Measurements from ENCODE around the gene TXN2.
"Not testable (repeated sequence)": the region's sequence is repeated elsewhere in the genome, so short reads cannot be mapped to it uniquely, and the experiment has no call there.

TXN2 gene

DNA sequence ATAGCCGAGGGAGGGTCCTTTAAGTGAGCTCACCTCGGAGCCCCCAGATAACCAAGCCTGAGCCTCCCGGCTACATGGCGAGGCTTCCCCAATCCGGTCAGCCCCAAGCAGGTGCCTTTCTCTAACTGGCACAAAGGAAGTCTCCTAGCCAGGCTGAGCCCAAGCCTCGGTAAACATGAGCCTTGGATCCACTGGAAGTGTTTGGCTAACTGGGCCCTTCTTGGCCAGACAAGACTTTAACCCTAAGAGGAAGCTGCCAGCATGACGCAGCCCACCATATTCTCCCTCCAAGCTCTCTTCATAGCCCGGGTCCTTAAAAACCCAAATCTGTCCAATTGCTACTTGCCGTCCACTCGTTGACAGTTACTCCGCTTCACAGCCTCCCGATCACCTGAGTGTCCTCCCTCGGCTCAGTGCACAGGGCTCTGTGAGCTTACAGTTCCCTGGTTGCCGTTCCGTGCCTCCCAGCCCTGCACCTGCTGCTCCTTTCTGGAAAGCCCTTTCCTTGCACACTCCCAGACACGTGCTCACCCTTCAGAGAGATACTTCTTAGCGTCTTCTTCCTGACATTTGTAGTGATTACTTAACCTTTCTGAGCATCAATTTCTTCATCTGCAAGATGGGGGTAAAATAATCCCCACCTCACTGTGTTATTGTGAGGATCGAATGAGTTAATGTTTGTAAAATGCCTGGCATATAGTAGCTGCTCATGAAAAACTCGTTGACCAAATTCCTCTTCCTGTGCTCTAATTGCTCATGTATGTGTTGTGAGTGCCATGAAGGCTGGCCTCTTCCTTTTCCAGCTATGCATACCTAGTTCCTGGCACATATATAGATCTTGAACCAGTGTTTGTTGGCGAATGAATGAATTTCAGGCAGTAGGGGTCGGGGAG, 25.6 kb downstream of the TXN2 start:
- no peak for DNase-seq (ENCODE audit: low read depth)

DNA sequence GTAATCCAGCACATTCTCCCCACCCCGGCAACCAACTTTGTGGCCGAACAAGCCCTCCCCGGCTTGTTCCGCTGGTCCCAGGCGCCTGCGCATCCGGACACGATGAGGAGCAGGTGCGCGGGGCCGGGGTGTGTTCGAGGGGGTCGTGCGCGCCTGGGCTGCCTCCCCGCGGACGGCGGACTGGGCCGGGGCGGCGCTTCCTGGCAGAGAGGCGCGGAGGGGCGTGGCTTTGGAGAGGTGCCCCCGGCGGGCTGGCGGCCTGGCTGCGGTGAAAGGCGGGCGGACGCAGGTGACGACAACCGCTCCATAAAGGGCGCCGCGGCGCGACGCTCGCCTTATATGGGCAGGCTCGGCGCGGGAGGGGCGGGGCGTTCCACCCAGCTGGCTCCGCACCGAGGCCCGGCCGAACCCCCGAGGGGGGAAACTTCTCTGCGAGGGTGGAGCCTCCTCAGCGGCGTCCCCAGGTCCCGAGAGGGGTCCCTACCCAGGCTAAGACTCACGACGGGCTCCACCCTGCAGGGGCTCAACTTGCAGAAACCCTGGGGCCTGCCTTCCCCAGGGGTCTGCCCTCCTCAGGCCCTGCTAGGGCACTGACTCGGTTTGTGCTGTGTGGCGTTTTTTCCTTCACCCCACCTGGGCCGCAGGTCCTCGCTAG, 26.4 kb downstream of the TXN2 start:
- DNase-seq (ENCODE audit: low read depth), result peak; percentile 55

GRCh38 chr22:36453855-36454378, 27.5 kb downstream of the TXN2 start:
- no peak for DNase-seq (ENCODE audit: low read depth)

DNA sequence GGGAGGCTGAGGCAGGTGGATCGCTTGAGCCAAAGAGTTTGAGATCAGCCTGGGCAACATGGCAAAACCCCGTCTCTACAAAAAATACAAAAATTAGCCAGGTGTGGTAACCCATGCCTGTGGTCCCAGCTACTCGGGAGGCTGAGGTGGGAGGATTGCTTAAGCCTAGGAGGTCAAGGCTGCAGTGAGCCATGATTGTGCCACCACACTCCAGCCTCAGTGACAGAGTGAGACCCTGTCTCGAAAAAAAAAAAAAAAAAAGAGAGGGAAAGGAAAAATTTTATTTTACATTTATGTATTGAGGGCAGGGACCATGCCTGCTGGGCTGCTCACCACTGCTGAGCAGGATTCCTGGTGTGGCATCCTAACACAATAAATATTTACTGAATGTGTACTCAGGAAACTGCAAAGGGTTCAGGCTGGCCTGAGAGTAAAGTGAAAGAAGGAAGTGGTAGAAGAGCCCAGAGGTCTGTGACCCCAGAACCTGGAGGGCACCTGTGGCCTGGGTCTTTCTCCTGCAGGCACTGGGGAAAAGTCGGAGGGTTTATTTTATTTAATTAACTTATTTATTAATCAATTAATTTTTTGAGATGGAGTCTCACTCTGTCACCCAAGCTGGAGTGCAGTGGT, 28.3 kb downstream of the TXN2 start:
- not testable (repeated sequence) for DNase-seq (ENCODE audit: low read depth)

GRCh38 chr22:36452250-36452977, 29.0 kb downstream of the TXN2 start:
- no peak for DNase-seq (ENCODE audit: low read depth)

- not testable (repeated sequence) for DNase-seq (ENCODE audit: low read depth)
Measured at GRCh38 chr22:36450923-36451322, 30.5 kb downstream of the TXN2 start.

DNA sequence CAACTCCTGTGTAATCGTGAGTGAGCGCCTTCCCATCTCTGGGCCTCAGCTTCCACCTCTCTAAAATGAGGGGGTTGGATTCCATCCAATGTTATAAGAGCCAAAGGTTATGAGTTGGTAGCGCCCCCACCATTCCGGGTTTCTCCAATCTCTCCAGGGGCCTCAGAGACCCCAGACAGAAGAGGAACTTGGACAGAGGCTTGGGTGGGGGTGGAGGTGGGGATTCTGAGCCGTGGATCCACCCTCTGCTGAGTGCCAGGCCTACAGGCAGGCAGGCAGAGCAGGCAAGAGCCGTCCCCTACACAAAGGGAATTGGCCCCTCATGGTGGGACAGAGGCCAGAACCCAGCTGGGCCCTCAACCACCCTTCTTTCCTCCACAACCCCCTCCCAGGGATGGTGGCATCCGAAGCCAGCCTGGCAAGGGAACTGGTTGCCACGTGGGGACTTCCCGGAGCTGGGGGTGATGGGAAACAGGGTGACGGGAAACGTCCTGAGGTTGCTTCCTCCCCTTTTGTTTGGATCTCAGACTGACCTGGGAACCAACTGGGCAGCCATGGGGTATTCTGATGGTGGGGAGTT, 31.8 kb downstream of the TXN2 start:
- no peak for DNase-seq (ENCODE audit: low read depth)

DNA sequence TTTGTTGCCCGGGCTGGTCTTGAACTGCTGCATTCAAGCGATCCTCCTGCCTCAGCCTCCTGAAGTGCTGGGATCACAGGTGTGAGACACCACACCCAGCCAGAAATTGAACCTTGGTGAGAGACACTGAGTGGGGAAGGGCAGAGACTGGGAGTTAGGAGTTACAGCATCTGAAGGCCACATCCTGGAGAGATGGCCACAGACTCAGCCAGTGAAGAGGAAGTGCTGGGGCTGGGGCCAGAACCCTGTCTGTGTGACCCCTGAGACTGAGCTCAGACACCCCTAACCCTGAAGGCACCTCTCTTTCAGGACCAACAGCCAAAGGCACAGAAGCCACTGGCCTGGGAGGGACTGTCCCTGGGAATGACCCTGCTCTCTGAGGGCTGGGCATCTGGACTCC, 33.8 kb downstream of the TXN2 start:
- no peak for DNase-seq (ENCODE audit: low read depth)

DNA sequence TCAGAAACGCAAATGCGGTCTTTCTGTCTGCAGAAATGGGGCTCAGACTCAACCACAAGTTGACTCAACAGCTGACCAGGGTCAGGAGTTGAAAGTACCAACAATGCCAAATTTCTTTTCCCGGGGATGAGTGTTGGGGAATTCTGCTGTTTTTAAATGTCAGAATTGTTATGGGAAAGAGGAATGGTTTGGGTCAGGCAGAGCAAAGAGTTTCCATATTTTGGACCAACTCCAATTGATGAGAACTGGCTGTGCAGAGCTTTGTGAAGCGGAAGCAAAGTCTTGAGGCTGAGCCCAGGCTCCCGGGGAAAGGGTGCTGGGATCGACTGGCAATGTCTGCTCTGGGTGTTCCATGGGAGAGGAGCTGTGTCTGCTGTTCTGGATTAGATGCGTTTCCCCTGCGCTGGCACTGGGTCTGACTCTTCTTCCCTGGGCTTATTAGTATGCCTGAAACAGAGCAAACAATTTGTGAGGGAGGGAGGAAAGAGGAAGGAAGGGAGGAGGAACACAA, 36.2 kb downstream of the TXN2 start:
- peak; percentile 87 for DNase-seq (ENCODE audit: low read depth)

DNA sequence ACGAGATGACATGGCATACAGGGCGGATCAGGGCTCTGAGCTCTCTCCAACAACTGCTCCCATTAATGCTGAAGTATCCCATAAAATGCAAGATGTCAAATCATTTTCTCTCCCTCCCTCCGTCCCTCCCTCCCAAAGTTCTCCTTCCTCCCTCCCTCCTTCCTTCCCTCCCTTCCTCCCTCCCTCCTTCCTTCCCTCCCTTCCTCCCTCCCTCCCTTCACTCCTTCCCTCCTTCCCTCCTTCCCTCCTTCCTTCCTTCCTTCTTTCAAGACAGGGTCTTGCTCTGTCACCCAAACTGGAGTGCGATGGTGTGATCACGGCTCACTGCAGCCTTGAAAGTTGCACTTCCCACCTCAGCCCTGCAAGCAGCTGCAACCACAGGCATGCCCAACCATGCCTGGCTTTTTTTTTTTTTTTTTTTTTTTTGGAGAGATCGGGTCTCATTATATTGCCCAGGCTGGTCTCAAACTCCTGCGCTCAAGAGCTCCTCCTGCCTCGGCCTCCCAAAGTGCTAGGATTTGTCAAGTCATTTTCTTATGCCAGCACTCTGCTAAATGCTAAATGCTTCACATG, 38.2 kb downstream of the TXN2 start:
- no peak for DNase-seq (ENCODE audit: low read depth)

- DNase-seq (ENCODE audit: low read depth), result no peak
Measured at GRCh38 chr22:36442506-36443197, 38.8 kb downstream of the TXN2 start.

DNA sequence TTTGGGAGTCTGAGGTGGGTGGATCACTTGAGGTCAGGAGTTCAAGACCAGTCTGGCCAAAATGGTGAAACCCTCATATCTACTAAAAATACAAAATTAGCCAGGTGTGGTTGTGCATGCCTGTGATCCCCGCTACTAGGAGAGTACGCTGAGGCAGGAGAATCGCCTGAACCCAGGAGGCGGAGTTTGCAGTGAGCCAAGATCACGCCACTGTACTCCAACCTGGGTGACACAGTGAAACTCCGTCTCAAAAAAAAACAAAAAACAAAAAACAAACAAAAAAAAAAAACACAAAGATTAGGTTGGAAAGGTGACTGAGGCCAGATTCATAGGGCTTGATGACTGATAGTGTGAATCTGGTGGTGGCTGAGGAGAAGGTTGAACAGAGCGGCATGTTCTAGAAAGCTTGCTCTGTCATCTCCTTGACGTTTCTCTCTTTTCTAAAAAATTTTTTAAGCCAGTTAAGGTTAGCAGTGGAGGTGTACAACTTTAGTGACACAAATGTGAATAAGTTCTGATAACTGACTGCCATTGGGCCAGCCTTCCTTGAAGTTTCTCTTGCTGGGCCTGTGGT, 40.9 kb downstream of the TXN2 start:
- no peak for DNase-seq (ENCODE audit: low read depth)

GRCh38 chr22:36439481-36440271, 41.8 kb downstream of the TXN2 start:
- peak; percentile 83 for DNase-seq (ENCODE audit: low read depth)

DNA sequence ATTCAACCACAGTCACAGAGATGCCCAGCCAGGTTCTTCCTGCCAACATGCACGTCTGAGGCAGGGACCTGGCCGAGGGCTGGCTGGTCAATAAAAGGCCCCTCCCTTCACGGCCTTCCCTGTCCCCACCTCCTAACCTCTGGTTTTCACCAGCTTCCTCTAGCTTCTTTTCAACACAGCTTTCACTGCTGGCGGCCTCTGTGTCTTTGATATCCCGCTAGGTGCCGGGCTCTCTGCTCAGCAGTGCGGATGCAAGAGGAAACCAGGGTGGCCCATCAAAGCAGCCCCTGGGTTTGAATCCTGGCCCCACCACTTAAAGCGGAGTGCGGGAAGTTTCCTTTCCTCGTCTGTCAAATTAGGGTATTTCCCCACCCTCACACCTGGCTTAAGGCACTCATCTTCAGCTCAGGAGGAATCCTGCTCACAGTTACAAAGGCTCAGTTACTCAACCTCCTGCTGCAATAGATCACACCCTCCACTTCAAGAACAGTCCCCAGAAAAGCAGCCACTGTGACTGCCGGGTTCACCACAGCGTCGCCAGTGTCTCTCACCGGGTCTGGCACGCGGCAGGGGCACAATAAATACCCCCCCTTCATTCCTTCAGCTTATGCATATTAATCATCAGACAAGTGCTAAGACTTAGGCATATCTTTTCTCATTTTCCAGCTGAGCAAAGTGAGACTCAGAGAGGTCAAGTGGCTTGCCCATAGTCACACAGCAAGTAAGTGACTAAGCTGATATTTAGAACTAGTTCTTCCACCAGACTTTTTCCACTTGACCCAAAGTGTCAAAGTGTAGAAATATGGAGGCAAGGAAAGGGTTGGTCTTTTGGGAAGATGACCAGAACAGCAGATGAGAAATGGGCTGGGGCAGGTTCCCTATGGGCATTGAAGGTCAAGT, 45.7 kb downstream of the TXN2 start:
- DNase-seq (ENCODE audit: low read depth), result no peak

DNA sequence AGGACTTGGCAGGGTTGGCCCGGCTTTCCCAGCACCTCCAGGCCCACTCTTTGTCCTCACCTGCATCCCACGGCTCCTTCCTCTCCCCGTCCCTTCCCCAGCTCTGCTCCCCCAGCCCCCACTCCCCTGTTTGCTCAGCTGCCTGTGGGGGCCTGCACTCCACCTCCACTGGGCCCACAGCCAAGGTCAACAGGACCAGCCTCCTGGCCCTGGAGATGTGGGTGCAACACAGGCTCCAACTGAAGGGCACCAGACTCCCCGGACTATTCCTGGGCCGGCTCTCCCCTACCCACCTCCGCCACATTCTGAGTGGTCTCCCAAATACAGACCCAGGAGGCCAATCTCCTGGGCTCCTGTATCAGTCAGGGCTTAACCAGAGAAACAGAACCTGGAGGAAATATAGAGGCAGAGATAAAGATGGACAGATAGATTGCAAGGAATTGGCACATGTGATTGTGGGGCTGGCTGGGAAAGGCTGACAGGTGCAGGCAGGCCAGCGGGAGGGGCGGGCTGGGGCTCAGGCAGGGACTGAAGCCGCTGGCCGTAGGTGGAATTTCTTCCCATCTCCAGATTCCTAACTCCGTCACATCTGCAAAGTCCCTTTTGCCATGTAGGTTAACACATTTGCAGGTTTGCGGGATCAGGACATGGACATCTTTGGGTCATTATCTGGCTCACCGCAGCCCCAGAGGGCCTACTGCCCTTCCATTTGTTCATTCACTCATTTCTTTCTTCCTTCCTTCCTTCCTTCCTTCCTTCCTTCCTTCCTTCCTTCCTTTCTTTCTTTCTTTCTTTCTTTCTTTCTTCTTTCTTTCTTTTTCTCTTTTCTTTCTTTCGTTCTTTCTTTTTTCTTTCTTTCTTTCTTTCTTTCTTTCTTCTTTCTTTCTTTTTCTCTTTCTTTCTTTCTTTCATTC, 47.9 kb downstream of the TXN2 start:
- DNase-seq (ENCODE audit: low read depth), result no peak

DNA sequence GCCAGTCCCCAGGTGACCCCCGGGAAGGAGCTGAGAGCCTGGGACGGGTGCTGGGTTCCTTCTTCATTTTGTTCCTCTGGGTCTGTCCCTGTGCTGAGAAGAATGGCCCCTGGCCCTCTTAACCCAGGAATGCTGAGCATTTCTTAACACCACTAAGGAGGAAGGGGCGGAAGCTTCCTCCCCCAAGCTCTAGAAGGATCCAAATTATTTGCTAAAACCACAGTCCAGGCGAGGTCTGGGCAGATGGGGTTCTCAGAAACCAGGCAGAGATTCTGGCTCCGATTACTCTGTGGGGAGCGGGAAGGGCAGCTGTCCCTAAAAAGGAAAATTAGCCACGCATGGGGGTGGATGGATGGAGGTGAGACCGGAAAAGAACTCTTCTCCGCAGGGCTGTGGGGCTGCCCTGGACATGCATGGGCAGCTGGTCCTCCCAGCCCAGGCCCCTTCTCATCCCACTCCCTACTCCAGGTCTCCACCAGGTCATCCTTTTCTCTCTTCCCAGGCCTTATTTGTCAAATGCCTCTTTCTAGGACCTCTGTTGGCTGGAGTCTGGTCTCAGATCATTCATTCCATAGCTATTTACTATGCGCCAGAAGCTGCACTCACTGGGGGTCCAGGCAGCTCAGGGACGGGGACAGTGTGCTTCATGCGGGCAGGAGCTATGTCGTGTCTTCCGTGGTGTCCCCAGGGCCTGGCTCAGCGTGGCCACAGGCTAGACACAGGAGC, 48.7 kb downstream of the TXN2 start:
- no peak for DNase-seq (ENCODE audit: low read depth)

All from fibroblast of gingiva (primary cell).